Vagina (tissue), 2 donors: Measurements from ENCODE around the gene FAM83B. TPM values are rescaled to one million over a fixed set of nuclear protein-coding genes. Genes with fewer than 3 reads are reported as not detected.

Experiments used
- DNase-seq, 2 donors: peaks; one replicate each; pipeline ENCODE4 v3.0.0-alpha.2; 2017; ENCODE audit errors: extremely low spot score in 2 of 2
- H3K27ac ChIP-seq: fragments of 200-600 bp; sonication (generic); one replicate; pipeline ENCODE4 v1.5.1; 2019
- H3K27me3 ChIP-seq: fragments of 200-600 bp; sonication (generic); one replicate; pipeline ENCODE4 v1.5.1; 2019
- H3K36me3 ChIP-seq, 2 donors: fragments of 200-600 bp; sonication (generic); one replicate each; pipeline ENCODE4 v1.5.1; 2017 to 2019
- H3K4me1 ChIP-seq: fragments of 200-600 bp; sonication (generic); one replicate; pipeline ENCODE4 v1.5.1; 2019
- H3K4me3 ChIP-seq, 2 donors: fragments of 200-600 bp; sonication (generic); 1 replicate in 1 of 2; 2 replicates in 1 of 2; pipeline ENCODE4 v1.5.1; 2016 to 2019
- H3K9me3 ChIP-seq: fragments of 200-600 bp; sonication (generic); one replicate; pipeline ENCODE4 v1.5.1; 2019
- CTCF ChIP-seq, 3 experiments: fragments of 450-650 bp in 2 of 3; fragments of 200-600 bp in 1 of 3; sonication (generic) in 1 of 3; IDR thresholded peaks; one replicate each; pipeline ENCODE4 v1.5.1; 2017 to 2019; ENCODE audit warnings: antibody characterized with exemption in 3 of 3, mild to moderate bottlenecking in 2 of 3, moderate library complexity in 2 of 3
- POLR2A ChIP-seq, 2 donors: fragments of 450-650 bp; IDR thresholded peaks; one replicate each; pipeline ENCODE4 v1.6.1; 2017; ENCODE audit warnings: antibody characterized with exemption in 2 of 2, mild to moderate bottlenecking in 2 of 2, moderate library complexity in 2 of 2
- POLR2AphosphoS5 ChIP-seq, 2 donors: sonication (generic); formaldehyde crosslinking; IDR thresholded peaks; one replicate each; pipeline ENCODE4 v1.9.0; 2017; ENCODE audit warnings: antibody characterized with exemption in 2 of 2, mild to moderate bottlenecking in 2 of 2, low read depth in 1 of 2; ENCODE audit not compliant: insufficient read depth in 1 of 2
- intact Hi-C: fragments of 100-400 bp; cut with DNase I; formaldehyde crosslinking; loops from one replicate; pipeline ENCODE4 v1.15.1; 2023
- total RNA-seq: library from RNA; depleted of rRNA; stranded (reverse); fragments of >200 nt; gene quantifications from one replicate; pipeline ENCODE4 v1.2.3, GENCODE V29; 2016

Gene FAM83B
- total RNA-seq, 1 donor from 2014 or later: 35.8 TPM

DNA sequence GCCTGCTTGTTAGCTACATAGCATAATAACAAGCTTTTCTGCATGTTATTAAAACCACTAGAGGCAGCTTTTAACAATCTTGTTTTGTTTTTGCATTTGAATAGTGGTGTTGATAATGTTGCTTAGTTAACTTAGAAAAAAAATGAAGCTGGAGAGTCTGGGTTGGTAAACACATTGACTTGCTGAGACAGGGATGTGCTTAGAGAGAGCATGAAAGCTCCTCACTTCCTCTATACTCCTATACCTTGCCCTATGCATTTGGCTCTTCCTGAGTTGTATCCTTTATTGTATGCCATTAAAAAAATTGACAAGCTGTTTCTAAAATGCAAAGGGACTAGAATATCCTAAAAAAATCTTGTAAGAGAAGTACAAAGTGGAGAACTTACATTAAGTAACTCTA, 13.6 kb downstream of the FAM83B start:
- H3K27me3 ChIP-seq: no peaks in the 10 kb centered on the region
- intact Hi-C loops: no loop called here

GRCh38 chr6:54860739-54861138, 14.2 kb downstream of the FAM83B start:
- Histone ChIP-seq H3K4me1 (no peaks in the 10 kb centered on the region), H3K9me3 (no peaks in the 10 kb centered on the region), H3K27ac (no peak overlapping the region), H3K27me3 (no peaks in the 10 kb centered on the region), H3K36me3 (no peaks in the 10 kb centered on the region), H3K4me3 (no peak overlapping the region)
- TF ChIP-seq CTCF (IDR thresholded peaks at IDR 0.05) (no peak), POLR2AphosphoS5 (IDR thresholded peaks at IDR 0.05; ENCODE audit: insufficient read depth in 1 of 2, low read depth in 1 of 2) (no peak), POLR2A (IDR thresholded peaks at IDR 0.05) (no peak)
- no peak for DNase-seq
- intact Hi-C loops: no loop called here

More for the DNA sequence above, 13.6 kb downstream of the FAM83B start:
- Histone ChIP-seq H3K4me3 (no peak overlapping the region), H3K36me3 (no peaks in the 10 kb centered on the region), H3K27ac (no peak overlapping the region), H3K4me1 (no peaks in the 10 kb centered on the region), H3K9me3 (no peaks in the 10 kb centered on the region)
- no peak for TF ChIP-seq CTCF (IDR thresholded peaks at IDR 0.05)
- no peak for TF ChIP-seq POLR2AphosphoS5 (IDR thresholded peaks at IDR 0.05; ENCODE audit: insufficient read depth in 1 of 2, low read depth in 1 of 2)
- no peak for TF ChIP-seq POLR2A (IDR thresholded peaks at IDR 0.05)
- no peak for DNase-seq

DNA sequence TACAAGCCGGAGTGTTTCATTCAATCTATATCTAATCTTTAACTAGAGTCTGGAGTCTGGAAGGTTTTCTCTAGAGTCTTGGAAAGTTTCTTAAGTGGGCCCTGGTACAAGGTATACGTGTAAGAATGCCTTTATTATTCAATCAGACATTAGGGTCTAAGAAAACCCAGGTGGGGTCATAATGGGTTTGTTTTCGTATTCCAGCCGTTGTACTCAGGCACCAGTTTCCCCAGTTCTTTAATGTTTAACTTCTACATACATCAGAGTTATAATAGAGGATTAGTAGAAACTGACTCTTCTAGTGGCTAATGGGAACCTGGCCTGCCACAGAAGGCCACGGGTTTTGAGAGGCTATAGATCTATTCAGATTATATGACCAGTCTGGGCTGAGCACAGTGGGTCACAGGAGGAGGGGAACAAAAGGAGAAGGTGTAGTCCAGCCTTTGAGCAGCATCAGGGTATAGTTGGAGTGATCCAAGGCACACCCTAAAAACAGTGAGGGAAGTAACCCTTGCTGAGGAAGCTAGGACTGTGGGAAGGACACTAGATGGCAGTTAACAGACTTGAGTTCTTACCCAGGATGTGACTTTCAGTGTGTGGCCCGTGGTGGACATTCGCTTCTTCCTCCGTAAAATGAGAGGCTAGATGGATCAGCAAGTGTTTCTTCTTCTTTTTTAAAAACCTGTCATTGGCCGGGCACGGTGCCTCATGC, 15.5 kb downstream of the FAM83B start:
- TF ChIP-seq CTCF (IDR thresholded peaks at IDR 0.05) (no peak), POLR2AphosphoS5 (IDR thresholded peaks at IDR 0.05; ENCODE audit: insufficient read depth in 1 of 2, low read depth in 1 of 2) (no peak), POLR2A (IDR thresholded peaks at IDR 0.05) (no peak)
- H3K9me3 ChIP-seq: no peaks in the 10 kb centered on the region
- DNase-seq: no peak
- H3K4me1 ChIP-seq: no peaks in the 10 kb centered on the region
- no peak overlapping the region for H3K4me3 ChIP-seq
- no peaks in the 10 kb centered on the region for H3K36me3 ChIP-seq
- intact Hi-C loops: no loop called here
- H3K27ac ChIP-seq: no peak overlapping the region
- H3K27me3 ChIP-seq: no peaks in the 10 kb centered on the region

DNA sequence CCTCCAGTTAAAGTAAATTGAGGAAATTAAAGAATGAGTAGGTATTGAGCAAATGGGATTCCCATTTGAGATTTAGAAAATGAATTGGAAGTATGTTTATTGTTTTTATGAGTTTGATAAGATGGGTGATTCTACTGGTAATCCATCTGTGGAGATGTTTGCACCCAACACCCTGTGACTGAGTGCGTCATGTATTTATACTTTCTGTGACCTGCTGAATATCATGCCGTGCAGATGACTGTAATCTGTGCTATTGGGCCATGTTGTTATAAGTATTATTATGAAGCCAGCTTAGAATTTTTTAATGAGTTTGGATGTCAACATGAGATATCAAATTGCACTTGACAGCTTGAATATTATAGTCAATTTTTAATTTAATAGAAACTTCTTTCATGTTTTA, 17.7 kb downstream of the FAM83B start:
- no peaks in the 10 kb centered on the region for H3K4me1 ChIP-seq
- H3K27me3 ChIP-seq: no peaks in the 10 kb centered on the region
- intact Hi-C loops: no loop called here
- H3K9me3 ChIP-seq: no peaks in the 10 kb centered on the region
- DNase-seq: no peak
- TF ChIP-seq CTCF (IDR thresholded peaks at IDR 0.05): no peak
- TF ChIP-seq POLR2AphosphoS5 (IDR thresholded peaks at IDR 0.05; ENCODE audit: insufficient read depth in 1 of 2, low read depth in 1 of 2): no peak
- TF ChIP-seq POLR2A (IDR thresholded peaks at IDR 0.05): no peak
- no peak overlapping the region for H3K27ac ChIP-seq
- H3K36me3 ChIP-seq: no peaks in the 10 kb centered on the region
- H3K4me3 ChIP-seq: no peak overlapping the region

GRCh38 chr6:54865091-54865631, 18.6 kb downstream of the FAM83B start:
- TF ChIP-seq POLR2AphosphoS5 (IDR thresholded peaks at IDR 0.05; ENCODE audit: insufficient read depth in 1 of 2, low read depth in 1 of 2) (no peak), CTCF (IDR thresholded peaks at IDR 0.05) (no peak), POLR2A (IDR thresholded peaks at IDR 0.05) (no peak)
- no peaks in the 10 kb centered on the region for H3K27me3 ChIP-seq
- H3K9me3 ChIP-seq: no peaks in the 10 kb centered on the region
- no peak for DNase-seq
- H3K4me1 ChIP-seq: no peaks in the 10 kb centered on the region
- H3K36me3 ChIP-seq: no peaks in the 10 kb centered on the region
- no peak overlapping the region for H3K27ac ChIP-seq
- H3K4me3 ChIP-seq: no peak overlapping the region
- intact Hi-C loops: no loop called here
